Fibroblast of lung (primary cell): ENCODE data around the gene TNIK. TPM values are rescaled to one million over a fixed set of nuclear protein-coding genes. Genes with fewer than 3 reads are reported as not detected.

ENCODE experiments used
- DNase-seq, 2 donors: peaks; one replicate each; pipeline versions ENCODE4 v3.0.0 to v3.0.0-alpha.2; 2010; ENCODE audit warnings: low read depth in 2 of 2
- H2AFZ ChIP-seq: 2 replicates; pipeline ENCODE4 v1.5.1; 2012; ENCODE audit warnings: low read length, control low read depth, inconsistent platforms
- H3K27ac ChIP-seq: 2 replicates; pipeline ENCODE4 v1.5.1; 2011; ENCODE audit warnings: low read length, control low read depth; ENCODE audit not compliant: insufficient read depth
- H3K27me3 ChIP-seq: 2 replicates; pipeline ENCODE4 v1.5.1; 2011; ENCODE audit warnings: mild to moderate bottlenecking, low read length; ENCODE audit not compliant: control insufficient read depth, insufficient read depth
- H3K36me3 ChIP-seq: 2 replicates; pipeline ENCODE4 v1.5.1; 2011; ENCODE audit warnings: low read length; ENCODE audit not compliant: control insufficient read depth, insufficient read depth
- H3K4me1 ChIP-seq: 2 replicates; pipeline ENCODE4 v1.5.1; 2011; ENCODE audit warnings: low read length; ENCODE audit not compliant: control insufficient read depth, insufficient read depth; ENCODE audit errors: extremely low read depth
- H3K4me2 ChIP-seq: 2 replicates; pipeline ENCODE4 v1.5.1; 2011; ENCODE audit warnings: low read length, control low read depth; ENCODE audit not compliant: insufficient read depth; ENCODE audit errors: extremely low read depth
- H3K4me3 ChIP-seq, 4 experiments: fragments of 200-600 bp in 1 of 4; sonication (generic) in 1 of 4; replicated peaks in 1 of 4; 2 replicates each; pipeline ENCODE4 v1.5.1; 2011 to 2016; ENCODE audit warnings: low read length in 4 of 4, low read depth in 3 of 4, mild to moderate bottlenecking in 3 of 4, control low read depth in 2 of 4, inconsistent platforms in 1 of 4, mixed read lengths in 1 of 4; ENCODE audit not compliant: insufficient read depth in 1 of 4; ENCODE audit errors: control extremely low read depth in 1 of 4
- H3K79me2 ChIP-seq: 2 replicates; pipeline ENCODE4 v1.5.1; 2012; ENCODE audit warnings: mild to moderate bottlenecking, low read length, inconsistent platforms; ENCODE audit not compliant: control insufficient read depth, insufficient read depth
- H3K9ac ChIP-seq: 2 replicates; pipeline ENCODE4 v1.5.1; 2011; ENCODE audit warnings: mild to moderate bottlenecking, low read length, control low read depth; ENCODE audit not compliant: insufficient read depth
- H3K9me3 ChIP-seq: 2 replicates; pipeline ENCODE4 v1.5.1; 2012; ENCODE audit warnings: low read depth, low read length; ENCODE audit not compliant: control insufficient read depth, insufficient read depth
- H4K20me1 ChIP-seq: 2 replicates; pipeline ENCODE4 v1.5.1; 2011; ENCODE audit warnings: low read length; ENCODE audit not compliant: control insufficient read depth, insufficient read depth; ENCODE audit errors: extremely low read depth
- EZH2 ChIP-seq: IDR thresholded peaks from 2 replicates; pipeline ENCODE4 v1.5.1; 2012; ENCODE audit warnings: low read length, control low read depth, mild to moderate bottlenecking; ENCODE audit errors: missing control alignments
- polyA plus RNA-seq, 2 donors: library from polyadenylated mRNA; depleted of rRNA in 1 of 2; stranded (reverse) in 1 of 2; unstranded in 1 of 2; fragments of >200 nt; gene quantifications; 2 replicates each; pipeline ENCODE4 v1.2.1, GENCODE V29; 2011 to 2012; ENCODE audit warnings: missing spikeins in 1 of 2
- total RNA-seq: library from RNA; depleted of rRNA; stranded (reverse); fragments of >200 nt; gene quantifications from 2 replicates; pipeline ENCODE4 v1.2.1, GENCODE V29; 2014
- TF ChIP-seq, protein P1 (sequence below), 2 donors: IDR thresholded peaks in 1 of 2; conservative IDR thresholded peaks in 1 of 2; 1 replicate in 1 of 2; 2 replicates in 1 of 2; pipeline ENCODE4 v1.5.1; 2011 to 2012; ENCODE audit warnings: low read length in 2 of 2, control low read depth in 1 of 2, inconsistent platforms in 1 of 2, low read depth in 1 of 2, mild to moderate bottlenecking in 1 of 2

Gene TNIK
- total and polyA plus RNA-seq, 2 donors (not counting 1 experiment from before 2014, with no cell fraction given): 13.8 to 39.3 TPM

DNA sequence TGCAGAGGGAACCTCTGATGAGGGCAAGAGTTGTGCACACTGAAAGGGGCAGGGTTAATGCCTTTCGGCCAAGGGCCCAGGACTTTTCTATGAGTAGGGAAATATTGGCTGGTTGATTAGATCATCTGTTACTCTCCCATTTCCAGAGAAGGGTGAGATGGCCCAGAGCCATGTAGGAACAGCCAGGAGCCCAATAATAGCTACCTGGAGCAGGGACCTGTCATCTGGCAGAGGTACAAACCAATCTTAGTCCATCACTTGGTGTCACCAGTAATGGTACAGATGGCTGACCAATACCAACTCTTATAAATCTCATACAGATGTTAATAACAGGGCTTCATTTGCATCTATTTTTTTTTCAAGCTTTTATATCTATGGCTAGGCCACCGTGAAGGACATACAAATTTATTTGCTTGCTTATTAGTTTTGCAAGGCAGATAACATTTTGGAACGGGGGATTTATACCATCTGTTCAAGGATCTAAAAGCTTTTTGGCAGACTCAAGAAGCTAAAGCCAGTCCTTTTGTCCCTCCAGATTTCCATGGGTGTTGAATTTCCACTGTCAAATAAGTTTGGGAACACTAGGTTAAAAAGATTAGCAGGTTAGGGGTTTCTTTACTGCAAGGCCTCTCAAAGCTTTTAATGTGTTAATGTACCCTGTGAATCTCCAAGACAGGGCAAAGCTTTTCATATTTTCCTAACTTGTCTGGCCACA lies 79.3 kb downstream of the TNIK start:
- H3K9me3 ChIP-seq: no peaks in the 10 kb centered on the region
- no peak overlapping the region for H3K4me2 ChIP-seq
- DNase-seq: peak in 1 of 2 donors; percentile 24
- no peak overlapping the region for H3K27ac ChIP-seq
- peaks cover 5% of the 10 kb centered on the region for H3K79me2 ChIP-seq
- H3K9ac ChIP-seq: no peak overlapping the region
- H3K4me1 ChIP-seq: peaks cover 23% of the 10 kb centered on the region
- H3K27me3 ChIP-seq: no peaks in the 10 kb centered on the region
- no peaks in the 10 kb centered on the region for H4K20me1 ChIP-seq
- no peak overlapping the region for H2AFZ ChIP-seq
- H3K36me3 ChIP-seq: no peaks in the 10 kb centered on the region
- TF ChIP-seq EZH2: no peak
- TF ChIP-seq, protein P1, sequence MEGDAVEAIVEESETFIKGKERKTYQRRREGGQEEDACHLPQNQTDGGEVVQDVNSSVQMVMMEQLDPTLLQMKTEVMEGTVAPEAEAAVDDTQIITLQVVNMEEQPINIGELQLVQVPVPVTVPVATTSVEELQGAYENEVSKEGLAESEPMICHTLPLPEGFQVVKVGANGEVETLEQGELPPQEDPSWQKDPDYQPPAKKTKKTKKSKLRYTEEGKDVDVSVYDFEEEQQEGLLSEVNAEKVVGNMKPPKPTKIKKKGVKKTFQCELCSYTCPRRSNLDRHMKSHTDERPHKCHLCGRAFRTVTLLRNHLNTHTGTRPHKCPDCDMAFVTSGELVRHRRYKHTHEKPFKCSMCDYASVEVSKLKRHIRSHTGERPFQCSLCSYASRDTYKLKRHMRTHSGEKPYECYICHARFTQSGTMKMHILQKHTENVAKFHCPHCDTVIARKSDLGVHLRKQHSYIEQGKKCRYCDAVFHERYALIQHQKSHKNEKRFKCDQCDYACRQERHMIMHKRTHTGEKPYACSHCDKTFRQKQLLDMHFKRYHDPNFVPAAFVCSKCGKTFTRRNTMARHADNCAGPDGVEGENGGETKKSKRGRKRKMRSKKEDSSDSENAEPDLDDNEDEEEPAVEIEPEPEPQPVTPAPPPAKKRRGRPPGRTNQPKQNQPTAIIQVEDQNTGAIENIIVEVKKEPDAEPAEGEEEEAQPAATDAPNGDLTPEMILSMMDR (conservative IDR thresholded peaks at IDR 0.05 in 1 of 2, IDR thresholded peaks at IDR 0.05 in 1 of 2; ENCODE audit: low read depth in 1 of 2, low read length in 2 of 2): no peak
- H3K4me3 ChIP-seq: no peak overlapping the region

DNA sequence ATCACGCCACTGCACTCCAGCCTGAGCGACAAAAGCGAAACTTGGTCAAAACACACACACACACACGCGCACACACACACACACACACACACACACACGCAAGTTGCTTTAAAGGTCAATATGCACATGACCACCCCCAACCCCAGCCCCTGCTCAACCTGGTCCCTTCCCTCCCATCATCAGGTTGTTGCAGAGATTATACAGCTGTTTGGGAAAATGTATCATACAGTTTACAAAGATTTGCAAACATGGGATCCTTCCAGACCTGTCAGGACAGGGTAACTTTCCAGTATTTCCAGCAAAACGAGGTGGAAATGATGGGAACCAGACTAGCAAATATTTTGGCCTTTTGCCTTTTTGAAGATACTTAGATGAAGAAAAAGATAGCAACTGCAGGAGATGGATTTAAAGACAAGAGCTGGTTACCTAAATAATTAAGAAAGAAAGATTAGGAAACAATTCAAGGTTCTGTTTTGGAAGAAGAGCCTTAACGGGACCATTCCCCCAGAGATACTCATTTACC lies 80.2 kb downstream of the TNIK start:
- peak in 1 of 2 donors; percentile 36 for DNase-seq
- H3K79me2 ChIP-seq: peaks cover 5% of the 10 kb centered on the region
- H4K20me1 ChIP-seq: no peaks in the 10 kb centered on the region
- peaks cover 19% of the 10 kb centered on the region for H3K4me1 ChIP-seq
- H3K9ac ChIP-seq: no peak overlapping the region
- no peak overlapping the region for H3K4me3 ChIP-seq
- peak overlapping the region; percentile 26 for H3K4me2 ChIP-seq
- no peak overlapping the region for H2AFZ ChIP-seq
- TF ChIP-seq, protein P1 (conservative IDR thresholded peaks at IDR 0.05 in 1 of 2, IDR thresholded peaks at IDR 0.05 in 1 of 2; ENCODE audit: low read depth in 1 of 2, low read length in 2 of 2): no peak
- TF ChIP-seq EZH2: no peak
- H3K27me3 ChIP-seq: no peaks in the 10 kb centered on the region
- H3K27ac ChIP-seq: no peak overlapping the region
- no peaks in the 10 kb centered on the region for H3K36me3 ChIP-seq
- no peaks in the 10 kb centered on the region for H3K9me3 ChIP-seq

GRCh38 chr3:171379281-171379680 lies 80.9 kb downstream of the TNIK start:
- TF ChIP-seq EZH2: no peak
- TF ChIP-seq, protein P1 (conservative IDR thresholded peaks at IDR 0.05 in 1 of 2, IDR thresholded peaks at IDR 0.05 in 1 of 2; ENCODE audit: low read depth in 1 of 2, low read length in 2 of 2): no peak
- H3K79me2 ChIP-seq: peaks cover 5% of the 10 kb centered on the region
- no peak overlapping the region for H3K4me2 ChIP-seq
- H3K27me3 ChIP-seq: no peaks in the 10 kb centered on the region
- no peaks in the 10 kb centered on the region for H3K36me3 ChIP-seq
- peak in 1 of 2 donors; percentile 70 for DNase-seq
- H3K4me1 ChIP-seq: peaks cover 17% of the 10 kb centered on the region
- H3K9me3 ChIP-seq: no peaks in the 10 kb centered on the region
- H3K4me3 ChIP-seq: no peak overlapping the region
- no peaks in the 10 kb centered on the region for H4K20me1 ChIP-seq
- no peak overlapping the region for H3K27ac ChIP-seq
- no peak overlapping the region for H2AFZ ChIP-seq
- no peak overlapping the region for H3K9ac ChIP-seq
